Measurements from ENCODE around the gene RHBDL1. TPM values are rescaled to one million over a fixed set of nuclear protein-coding genes. Genes with fewer than 3 reads are reported as not detected.
"Not testable (repeated sequence)": the region's sequence is repeated elsewhere in the genome, so short reads cannot be mapped to it uniquely, and the experiment has no call there.

Gene RHBDL1
- polyA plus RNA-seq, 3 donors: 1.6 to 2.5 (median 1.8) TPM

DNA sequence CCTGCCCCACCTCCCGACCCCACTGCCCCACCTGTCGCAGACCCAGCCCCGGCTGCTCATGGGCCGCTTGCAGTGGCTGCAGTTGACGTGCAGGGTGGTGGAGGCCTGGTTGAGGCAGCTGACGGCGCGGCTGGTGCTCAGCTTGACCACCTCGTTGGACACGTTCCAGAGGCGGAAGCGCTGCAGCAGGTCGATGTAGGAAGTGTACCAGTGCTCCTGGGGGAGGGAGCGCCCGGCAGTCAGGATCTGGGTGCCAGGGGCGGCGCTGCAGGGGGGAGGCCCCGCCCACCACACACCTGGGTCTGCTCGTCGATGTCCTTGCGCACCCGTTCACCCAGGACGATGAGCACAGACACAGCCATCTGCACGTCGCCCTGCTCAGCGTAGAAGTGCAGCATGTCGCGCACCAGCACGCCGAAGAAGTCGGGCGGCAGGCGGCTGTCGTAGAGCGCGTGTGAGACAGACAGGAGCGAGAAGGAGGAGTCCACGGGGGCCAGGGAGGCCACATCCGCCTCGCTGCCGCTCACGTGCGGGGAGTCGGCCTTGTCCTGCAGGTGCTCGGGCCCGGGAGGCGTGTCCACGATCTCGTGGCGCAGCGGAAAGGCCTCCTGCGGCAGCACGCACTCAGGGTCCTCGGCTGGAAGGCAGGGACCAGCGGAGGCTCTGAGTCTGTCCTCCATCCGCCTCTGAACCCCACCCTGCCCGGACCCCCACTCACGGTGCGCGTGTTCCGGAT is 9.7 kb downstream of the RHBDL1 start:
- DNase-seq: no peak

DNA sequence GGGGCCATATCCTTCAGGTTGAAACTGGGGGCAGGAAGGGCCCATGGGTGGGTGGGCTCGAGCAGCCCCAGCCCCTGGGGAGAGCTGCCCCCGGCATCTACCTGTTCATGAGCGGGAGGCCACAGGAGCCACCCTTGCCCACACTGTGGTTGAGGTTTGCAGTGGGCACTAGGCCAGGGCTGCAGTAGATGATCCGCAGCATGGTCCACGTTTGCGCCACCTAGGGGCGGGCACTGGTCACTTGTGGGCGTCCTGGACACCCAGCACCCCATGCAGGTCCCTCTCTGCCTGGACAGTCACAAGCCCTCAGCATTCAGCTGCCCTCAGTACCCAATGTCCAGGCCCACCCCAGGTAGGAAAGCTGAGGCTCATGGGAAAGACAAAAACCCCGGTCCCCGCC is 10.5 kb downstream of the RHBDL1 start:
- no peak for DNase-seq

DNA sequence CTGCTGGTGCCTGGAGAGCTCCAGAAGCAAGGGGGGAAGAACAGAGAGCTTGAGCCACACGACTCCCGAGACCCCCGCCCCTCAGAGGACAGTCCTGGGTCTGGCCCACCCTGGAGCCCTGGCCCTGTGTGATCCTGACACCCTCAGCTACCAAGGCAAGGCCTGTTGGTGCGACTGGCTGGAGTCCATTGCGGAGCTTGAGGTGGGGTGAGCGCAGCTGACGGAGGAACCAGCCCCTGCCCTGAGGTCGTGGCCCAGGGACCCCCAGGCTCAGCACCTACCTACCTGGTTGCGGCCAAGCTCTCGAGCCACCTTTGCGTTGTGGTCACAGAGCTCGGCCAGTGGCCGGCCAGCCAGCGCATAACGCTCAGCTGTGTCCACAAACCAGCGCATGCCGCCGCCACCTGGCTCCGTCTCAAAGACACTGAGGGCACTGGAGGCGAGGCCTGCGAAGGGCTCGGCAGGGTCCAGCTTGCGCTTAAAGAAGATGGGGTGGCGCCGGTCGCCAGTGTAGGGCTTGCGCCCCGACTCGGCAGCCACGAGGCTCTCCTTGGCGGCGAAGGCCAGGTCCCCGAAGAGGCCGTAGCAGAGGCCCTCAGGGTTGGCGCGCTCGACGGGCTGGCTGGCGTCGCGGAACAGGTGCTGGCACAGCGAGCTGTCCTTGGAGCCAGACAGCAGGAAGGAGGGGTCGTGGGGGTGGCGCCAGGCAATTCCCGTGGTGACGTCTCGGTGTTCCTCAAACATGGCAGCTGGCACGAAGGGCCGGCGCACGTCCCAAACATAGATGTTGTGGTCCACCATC is 11.2 kb downstream of the RHBDL1 start:
- DNase-seq: no peak

DNA sequence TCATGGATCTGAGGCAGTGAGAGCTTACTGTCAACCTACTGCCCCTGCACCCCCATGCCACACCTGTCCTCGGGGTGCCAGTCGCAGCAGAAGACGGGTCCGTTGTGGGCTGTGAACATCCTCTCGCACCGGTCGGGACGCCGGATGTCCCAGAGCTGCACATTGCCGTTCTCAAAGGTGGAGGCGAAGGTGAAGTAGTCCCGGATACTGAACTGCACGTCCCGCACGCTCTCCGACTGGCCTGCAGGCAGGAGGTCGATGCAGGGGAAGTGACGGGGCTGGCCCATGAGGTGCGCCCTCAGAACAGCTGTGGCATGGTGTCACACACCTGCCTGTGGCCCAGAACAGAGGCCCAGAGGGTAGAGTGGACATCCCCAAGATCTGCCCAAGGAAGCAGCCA is 12.0 kb downstream of the RHBDL1 start:
- no peak for DNase-seq

DNA sequence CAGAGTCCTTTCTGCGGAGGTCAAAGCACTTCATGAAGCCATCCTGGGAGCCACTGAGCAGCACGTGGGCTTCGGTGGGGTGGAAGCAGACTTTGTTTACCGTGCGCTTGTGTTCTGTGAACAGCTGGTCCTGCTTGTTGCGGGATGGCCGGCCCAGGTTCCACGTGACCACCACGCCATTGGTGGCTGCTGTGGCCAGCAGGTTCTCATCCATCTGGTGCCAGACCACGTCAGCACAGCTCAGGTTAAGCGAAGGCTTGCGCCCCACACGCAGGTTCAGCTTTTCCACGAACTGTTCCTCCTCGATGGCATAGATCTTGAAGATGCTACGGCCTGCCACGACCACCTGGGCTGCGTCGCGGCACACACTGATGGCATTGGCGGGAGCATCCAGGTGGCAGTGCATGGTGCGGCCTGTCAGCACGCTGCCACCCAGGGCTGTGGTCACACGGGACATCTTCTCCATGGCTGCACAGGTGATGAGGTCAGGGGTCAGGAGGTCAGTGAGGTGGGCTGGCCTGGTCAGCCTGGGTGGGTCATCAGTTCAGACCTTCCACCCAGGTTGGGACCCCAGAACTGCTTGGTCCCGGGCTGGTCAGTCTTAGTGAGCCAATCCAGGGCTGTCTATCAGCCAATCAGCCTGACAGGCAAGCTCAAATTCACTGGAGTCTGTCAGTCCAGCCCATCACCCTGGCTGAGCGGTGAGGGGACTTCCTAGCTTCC is 13.9 kb downstream of the RHBDL1 start:
- no peak for DNase-seq

DNA sequence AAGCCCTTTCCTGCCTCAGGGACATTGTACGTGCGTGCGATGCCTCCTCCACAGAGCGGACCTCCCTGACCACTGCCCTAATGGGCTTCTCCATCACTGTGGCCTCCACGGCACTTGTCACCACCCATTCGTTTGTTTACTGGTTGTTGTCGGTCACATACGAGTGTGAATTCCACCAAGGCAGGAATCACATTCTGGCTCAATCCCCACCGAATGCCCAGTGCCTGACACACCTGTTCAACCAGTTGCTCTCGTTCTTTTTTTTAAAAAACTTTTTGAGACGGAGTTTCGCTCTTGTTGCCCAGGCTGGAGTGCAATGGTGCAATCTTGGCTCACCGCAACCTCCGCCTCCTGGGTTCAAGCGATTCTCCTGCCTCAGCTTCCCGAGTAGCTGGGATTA is 15.8 kb downstream of the RHBDL1 start:
- DNase-seq: not testable (repeated sequence)

DNA sequence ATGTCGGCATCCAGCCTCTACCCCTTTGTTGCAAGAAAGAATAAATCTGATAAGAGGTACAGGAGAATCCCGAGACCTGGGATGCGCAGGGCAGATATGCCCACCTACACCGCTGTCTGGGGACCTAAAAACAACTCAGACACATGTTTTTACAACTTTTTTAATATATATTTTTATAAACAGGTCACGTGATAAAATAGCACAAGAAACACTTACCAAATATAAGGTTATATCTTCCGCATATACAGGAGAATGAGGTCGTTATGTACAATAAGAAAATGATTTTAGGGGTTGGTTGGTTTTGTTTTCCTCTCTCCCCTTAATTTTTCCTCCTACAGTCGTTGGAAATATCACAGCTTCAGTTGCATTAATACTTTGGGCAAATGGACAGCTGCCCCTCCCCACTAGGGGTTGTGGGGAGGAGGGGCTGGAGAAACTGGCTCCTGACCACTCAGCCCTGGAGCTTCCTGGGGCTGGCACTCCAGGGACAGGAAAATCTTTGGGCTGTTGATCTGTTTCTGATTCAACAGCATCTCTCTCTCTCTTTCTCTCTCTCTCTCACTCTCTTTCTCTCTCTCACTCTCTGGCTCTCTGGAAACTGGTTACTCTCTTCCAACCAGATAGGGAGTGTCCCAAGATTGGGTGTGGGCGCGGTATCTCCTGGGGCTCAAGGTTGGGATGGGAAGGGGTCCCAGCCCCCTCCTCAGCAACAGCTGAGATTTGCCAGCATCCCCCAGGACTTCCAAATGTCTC is 17.1 kb downstream of the RHBDL1 start:
- DNase-seq: no peak

DNA sequence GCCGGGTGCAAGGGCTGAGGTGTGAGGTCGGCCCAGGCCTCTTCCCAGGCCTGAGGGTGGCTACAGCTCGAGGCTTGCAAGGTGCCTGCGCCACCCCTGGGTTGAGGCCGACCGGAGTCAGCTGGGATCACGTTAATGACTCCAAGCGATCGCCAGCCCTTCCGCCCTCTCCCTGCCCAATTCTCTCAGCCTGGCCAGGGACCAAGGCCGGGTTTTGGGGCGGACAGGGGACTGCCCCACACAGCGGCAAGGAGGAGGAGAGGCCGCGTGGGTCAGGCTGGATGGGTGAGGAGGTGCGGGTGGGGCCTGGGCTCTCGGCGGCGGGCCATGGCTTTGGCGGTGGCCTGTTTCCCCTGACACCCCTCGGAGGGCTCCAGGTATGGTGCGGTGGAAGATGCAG is 17.9 kb downstream of the RHBDL1 start:
- no peak for DNase-seq

DNA sequence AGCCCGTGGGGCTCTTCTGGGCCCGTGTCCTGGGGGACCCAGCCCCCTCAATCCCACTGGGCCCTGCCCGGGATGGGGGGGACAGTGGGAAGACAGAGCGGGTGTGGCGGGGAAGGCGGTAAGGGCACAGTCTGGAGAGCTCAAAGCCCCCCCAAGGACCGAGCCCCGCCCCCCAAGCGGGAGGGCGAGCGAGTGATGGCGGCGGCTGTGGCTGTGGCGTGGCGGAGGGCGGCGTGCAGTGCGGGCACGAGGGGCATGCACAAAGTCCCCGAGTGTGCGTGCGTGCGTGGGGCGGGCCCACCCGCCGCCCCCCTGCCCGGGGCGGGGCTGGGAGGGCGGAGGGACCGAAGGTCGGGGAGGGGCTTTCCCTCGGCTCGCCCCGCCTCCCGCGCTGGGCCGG is 18.3 kb downstream of the RHBDL1 start:
- no peak for DNase-seq

DNA sequence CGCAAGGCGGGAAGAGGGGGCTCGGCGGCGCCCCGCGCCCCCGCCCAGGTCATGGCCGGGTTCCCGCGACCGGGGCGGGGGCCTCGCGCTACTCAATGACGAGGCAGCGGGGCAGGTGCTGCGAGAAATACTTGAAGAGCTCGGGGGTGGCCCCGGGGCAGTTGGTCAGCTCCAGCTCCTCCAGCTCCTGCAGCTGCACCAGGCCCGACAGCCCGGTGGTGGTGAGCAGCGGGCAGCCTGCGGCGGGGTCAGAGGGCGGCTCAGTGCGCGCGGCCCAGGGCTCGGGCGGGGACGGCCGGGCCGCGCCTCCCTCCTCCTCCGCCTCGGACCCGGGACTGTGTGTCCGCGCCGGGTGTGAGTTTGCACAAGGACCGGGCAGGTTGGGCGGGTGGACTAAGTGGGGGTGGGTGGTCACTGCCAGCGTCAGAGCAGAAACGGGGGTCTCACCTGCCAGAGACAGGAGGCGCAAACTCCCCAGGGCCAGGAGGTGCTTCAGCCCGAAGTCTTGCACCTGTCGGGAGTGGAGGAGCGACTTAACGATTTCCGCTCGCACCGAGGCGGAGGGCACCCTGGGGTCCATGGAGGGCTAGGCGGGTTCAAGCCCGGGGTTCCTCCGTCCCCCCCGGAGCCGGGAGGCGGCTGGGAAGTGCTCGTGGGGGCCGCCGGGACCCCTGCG is 18.9 kb downstream of the RHBDL1 start:
- DNase-seq: no peak

DNA sequence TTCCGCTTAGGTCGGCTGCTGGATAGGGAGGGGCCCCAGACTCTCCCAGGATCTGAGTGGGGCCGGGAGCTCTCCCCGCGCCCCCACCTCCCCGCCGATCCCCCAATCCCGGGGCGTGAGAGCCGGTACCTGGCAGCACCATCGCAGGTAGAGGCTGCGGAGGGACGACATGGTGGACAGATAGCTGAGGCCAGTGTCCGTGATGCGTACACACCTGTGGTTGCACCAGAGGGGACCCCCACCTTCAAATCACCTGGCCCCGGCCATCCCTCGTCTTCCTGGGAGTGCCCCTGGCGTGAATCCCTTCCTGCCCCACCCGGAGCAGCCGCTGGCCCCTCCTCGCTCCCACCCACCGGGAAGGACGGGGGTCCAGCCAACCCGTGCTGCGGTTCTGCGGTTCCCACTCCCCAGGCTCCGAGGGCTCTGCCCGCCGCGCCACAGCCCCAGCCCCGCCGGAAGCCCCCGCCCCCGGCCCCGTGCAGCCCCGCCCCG is 19.4 kb downstream of the RHBDL1 start:
- no peak for DNase-seq

DNA sequence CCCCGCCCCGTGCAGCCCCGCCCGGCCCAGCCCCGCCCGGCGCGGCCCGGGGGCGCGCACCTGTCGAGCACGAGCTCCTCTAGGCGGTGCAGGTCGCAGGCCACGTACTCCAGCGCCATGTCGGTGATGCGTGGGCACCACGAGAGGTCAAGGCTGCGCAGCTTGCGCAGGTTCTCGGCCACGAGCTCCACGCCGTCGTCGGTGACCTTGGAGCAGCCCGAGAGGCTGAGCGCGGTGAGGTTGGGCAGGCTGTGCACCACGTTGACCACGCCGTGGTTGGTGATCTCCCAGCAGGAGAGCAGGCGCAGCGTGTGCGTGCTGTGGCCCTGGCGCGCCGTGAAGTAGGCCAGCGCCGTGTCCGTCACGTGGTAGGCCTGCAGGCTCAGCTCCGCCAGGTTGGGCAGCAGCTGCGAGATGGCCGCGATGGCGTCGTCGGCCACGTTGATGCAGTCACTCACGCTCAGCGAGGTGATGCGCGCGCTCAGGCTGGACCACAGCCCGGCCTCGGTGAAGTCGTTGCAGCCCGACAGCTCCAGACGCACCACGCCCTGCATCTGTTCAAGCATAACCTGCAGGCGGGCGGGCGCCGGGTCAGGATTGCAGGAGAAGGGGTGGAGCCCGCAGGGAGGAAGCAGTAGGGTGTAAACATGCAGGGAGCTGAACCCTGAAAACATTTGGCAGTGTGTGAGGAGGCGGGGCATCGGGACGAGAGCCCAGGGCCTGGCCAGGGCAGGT is 20.1 kb downstream of the RHBDL1 start:
- no peak for DNase-seq

DNA sequence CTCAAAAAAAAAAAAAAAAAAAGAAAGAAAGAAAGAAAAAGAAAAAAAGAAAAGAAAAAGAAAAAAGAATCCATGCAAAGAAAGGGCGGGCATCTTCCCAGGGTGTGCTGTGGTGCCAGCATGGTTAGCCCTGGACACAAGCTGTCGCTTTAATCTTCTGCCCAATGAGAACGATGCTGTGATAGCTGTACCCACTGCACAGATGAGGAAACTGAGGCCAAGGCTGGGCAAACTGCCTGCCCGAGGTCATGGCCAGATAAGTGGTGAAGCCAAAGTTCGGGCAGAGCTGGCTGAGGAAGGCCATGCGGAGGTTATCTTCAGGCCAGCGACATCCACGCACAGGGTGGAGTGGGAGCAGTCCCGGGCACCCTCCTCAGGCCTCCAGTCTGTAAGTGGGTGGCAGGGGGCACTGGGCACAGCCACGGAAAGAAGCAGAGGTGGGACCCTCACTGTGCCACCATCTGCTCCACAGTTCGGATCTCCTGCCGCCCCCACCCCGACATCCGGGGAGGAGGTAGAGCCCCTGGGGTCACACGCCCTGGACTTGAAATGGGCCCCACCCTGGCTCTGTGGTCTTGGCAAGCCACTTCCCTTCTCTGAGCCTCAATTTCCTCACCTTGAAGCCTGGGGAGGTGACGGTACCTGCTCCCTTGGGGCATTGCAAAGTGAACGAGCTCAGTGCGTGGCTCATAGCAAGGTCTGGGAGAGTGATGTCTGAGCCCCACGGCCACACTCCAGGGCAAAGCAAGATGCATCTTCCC is 23.6 kb downstream of the RHBDL1 start:
- DNase-seq: no peak

DNA sequence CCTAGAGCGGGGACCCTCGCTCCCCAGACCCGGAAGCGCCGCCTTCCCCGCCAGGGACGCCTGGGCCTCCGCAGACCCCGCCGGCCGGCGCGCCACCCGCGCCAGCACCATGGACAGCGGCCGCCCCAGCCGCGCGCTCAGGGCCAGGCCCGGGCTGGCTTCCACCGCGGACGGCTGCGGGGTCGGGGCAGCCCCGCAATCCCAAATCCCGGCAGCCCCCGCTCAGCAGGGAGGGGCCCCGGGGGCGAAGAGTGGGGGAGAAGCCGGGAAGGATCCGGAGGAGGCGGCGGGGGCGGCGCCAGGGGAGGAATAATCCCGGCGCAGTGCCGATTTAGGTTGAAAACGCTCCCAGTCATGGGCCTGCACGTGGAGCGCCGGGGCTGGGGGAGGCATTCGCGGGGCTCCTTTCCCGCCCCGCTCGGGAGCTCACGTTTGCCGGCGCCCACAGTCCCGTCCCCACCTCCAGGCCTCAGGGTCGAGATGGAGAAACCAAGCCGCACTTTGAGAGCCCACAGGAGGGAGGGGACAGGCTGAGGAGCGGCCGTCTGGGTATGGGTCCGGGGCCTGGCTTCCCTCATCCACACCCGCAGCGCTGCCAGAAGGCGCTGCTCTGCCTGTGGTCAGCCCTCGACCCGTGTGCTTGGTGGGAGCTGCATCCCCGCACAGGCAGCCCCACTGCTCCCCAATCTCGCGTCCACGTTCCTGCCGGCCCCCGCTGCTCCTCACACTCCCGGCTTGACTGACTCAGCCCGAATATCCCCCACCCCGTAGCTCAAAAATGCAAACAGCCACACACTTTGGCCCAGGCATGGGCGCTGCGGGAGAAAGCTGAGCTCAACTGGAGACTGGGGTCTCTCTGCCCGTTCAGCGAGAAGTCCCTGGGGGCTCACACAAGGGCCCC is 25.5 kb downstream of the RHBDL1 start:
- DNase-seq: no peak

DNA sequence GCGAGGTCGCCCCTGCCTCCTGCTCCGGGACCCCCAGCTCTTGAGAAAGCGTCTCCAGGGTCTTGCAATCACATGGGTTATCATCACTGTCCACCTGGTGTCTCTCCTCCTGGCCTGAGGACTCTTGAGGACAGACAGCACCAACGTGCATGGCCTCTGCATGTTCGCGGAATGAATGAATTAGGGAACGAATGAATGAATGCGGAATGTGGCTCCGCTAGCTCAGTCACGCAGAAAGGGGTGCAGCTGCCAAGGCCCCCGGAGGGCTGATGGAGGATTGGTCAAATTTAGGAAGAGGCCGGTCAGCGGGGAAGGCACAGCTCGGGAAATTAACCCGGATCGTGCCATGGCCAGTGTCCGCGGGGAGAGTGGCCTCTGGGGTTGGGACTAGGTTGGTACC is 26.9 kb downstream of the RHBDL1 start:
- DNase-seq: no peak

DNA sequence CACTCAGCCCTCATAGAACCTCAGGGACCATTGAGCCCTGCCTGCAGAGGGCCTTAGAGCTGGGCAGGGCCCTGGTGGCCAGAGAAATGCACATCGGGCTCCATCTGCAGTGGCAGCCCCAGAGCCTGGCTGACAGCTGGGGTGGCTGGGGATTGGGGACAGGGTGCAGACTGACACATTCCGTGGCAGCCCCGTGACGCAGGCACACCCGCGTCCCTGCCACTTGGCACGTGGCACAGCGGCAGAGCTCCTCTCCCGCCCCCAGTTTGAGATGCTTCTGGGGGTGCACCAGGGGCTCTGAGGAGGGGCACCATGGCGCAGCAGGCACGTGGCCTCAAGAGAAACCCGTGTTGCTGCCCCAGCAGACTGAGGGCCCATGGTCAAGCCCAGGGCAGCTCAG is 27.9 kb downstream of the RHBDL1 start:
- DNase-seq: no peak

DNA sequence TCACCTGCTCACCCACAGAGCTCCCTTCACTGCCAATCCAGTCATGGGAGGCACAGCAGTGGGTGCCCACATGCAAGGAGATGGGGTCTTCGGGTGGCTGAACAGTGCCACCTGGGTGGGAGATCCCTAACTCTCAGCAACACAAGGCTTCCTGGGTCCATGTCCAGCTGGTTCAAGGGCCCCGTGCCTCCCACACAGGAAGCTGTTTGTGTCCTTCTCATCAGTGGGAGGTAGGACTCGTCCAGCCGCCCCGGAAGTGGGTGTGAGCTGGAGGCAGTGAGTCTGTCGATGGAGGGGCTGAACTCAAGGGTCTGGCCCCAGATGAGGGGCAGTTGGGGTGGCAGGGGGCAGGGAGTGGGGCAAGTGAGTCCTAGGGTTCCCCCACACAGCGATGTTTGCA is 28.6 kb downstream of the RHBDL1 start:
- DNase-seq: no peak

DNA sequence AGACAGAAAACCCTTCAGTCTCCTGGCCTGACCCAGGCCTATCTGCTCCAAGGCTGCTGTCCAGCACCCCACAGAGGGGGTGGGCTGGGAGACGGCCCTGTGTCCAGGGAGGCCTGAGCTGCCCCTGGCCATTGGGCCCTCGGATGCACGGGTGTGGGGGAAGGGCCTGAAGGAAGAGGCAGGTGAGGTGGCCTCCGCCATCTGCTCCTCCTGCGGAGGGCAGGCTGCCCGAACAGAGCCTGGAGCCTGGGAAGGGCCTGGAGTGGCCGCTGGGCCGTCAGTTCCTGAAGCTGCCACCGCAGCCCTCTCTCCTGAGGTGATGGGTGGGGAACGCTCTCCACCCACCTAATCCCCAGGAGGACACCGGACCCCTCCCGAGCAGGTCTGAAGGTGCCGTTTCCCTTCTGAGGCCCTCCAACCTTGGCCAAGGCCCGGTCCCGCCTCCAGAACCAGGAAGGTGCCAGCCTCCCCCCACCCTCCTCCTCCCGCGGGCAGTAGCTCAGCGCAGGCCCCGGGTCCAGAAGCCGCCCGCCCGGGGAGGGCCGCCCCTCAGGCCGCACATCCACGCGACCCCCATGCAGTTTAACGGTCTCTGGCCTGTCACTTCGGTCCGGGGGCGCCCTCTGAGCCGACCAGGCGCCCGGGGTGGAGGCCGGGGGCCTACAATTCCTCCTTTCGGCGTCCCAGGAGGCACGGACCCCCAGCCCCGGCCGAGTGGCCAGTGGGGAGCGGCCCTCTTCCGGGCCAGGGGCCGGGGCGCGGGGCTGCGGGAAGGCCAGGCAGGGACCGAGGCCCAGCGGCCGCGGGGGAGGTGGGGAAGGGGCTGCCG is 29.3 kb downstream of the RHBDL1 start:
- DNase-seq: no peak
